Neuronal stem cell (in vitro differentiated cells): Measurements from ENCODE around the gene SSB.

Experiments
- DNase-seq: peaks from one replicate; pipeline ENCODE4 v3.0.0-alpha.2; 2013; ENCODE audit warnings: low spot score
- H2AFZ ChIP-seq: one replicate; pipeline ENCODE4 v1.6.1; 2013; ENCODE audit warnings: mild to moderate bottlenecking, low read length, inconsistent platforms
- H2AK5ac ChIP-seq: 2 replicates; pipeline ENCODE4 v1.6.1; 2013; ENCODE audit warnings: low read depth, mild to moderate bottlenecking, inconsistent platforms, low read length, moderate library complexity, mixed read lengths
- H2BK120ac ChIP-seq: 2 replicates; pipeline ENCODE4 v1.6.1; 2013; ENCODE audit warnings: low read depth, mild to moderate bottlenecking, inconsistent platforms, low read length, moderate library complexity, mixed read lengths
- H2BK12ac ChIP-seq: one replicate; pipeline ENCODE4 v1.6.1; 2013; ENCODE audit warnings: low read length, inconsistent platforms
- H2BK15ac ChIP-seq: 2 replicates; pipeline ENCODE4 v1.6.1; 2013; ENCODE audit warnings: mild to moderate bottlenecking, low read length, inconsistent platforms, mixed read lengths
- H2BK5ac ChIP-seq: one replicate; pipeline ENCODE4 v1.6.1; 2013; ENCODE audit warnings: inconsistent platforms, mild to moderate bottlenecking, low read length, moderate library complexity
- H3K14ac ChIP-seq: one replicate; pipeline ENCODE4 v1.6.1; 2013; ENCODE audit warnings: low read length, inconsistent platforms
- H3K18ac ChIP-seq: 2 replicates; pipeline ENCODE4 v1.6.1; 2013; ENCODE audit warnings: low read length, inconsistent platforms
- H3K23ac ChIP-seq: 2 replicates; pipeline ENCODE4 v1.6.1; 2013; ENCODE audit warnings: low read depth, mild to moderate bottlenecking, mixed read lengths, low read length, inconsistent platforms; ENCODE audit not compliant: poor library complexity
- H3K27ac ChIP-seq: replicated peaks from 3 replicates; pipeline ENCODE4 v1.5.1; 2013; ENCODE audit warnings: low read length, inconsistent platforms
- H3K27me3 ChIP-seq, 3 experiments: 2 replicates each; pipeline ENCODE4 v1.6.1; 2013; ENCODE audit warnings: low read length in 3 of 3, mild to moderate bottlenecking in 2 of 3, inconsistent platforms in 1 of 3, low read depth in 1 of 3, mixed read lengths in 1 of 3, moderate library complexity in 1 of 3; ENCODE audit not compliant: control insufficient read depth in 3 of 3, insufficient read depth in 3 of 3
- H3K36me3 ChIP-seq, 2 donors: replicated peaks in 1 of 2; 2 replicates each; pipeline ENCODE4 v1.6.1; 2013; ENCODE audit warnings: low read length in 2 of 2; ENCODE audit not compliant: control insufficient read depth in 2 of 2, insufficient read depth in 2 of 2
- H3K4ac ChIP-seq: 2 replicates; pipeline ENCODE4 v1.6.1; 2013; ENCODE audit warnings: inconsistent platforms, mild to moderate bottlenecking, low read length, moderate library complexity
- H3K4me1 ChIP-seq, 2 donors: 1 replicate in 1 of 2; 2 replicates in 1 of 2; pipeline ENCODE4 v1.6.1; 2013; ENCODE audit warnings: low read length in 2 of 2, low read depth in 1 of 2; ENCODE audit not compliant: control insufficient read depth in 2 of 2, insufficient read depth in 1 of 2
- H3K4me2 ChIP-seq: one replicate; pipeline ENCODE4 v1.6.1; 2013; ENCODE audit warnings: mild to moderate bottlenecking, low read length, inconsistent platforms; ENCODE audit not compliant: insufficient read depth, poor library complexity, severe bottlenecking
- H3K4me3 ChIP-seq, 2 donors: 2 replicates each; pipeline ENCODE4 v1.5.1; 2013; ENCODE audit warnings: low read length in 2 of 2, mild to moderate bottlenecking in 2 of 2, inconsistent platforms in 1 of 2, moderate library complexity in 1 of 2
- H3K79me1 ChIP-seq: one replicate; pipeline ENCODE4 v1.6.1; 2013; ENCODE audit warnings: low read depth, mild to moderate bottlenecking, inconsistent platforms, low read length, moderate library complexity
- H3K9ac ChIP-seq: one replicate; pipeline ENCODE4 v1.6.1; 2013; ENCODE audit warnings: mild to moderate bottlenecking, low read depth, low read length, inconsistent platforms; ENCODE audit not compliant: poor library complexity
- H3K9me3 ChIP-seq, 2 donors: replicated peaks in 1 of 2; 2 replicates each; pipeline versions ENCODE3 to v1.6.1; 2013; ENCODE audit warnings: low read length in 2 of 2, mild to moderate bottlenecking in 2 of 2, inconsistent platforms in 1 of 2, low read depth in 1 of 2, mixed read lengths in 1 of 2, moderate library complexity in 1 of 2; ENCODE audit not compliant: control insufficient read depth in 2 of 2, insufficient read depth in 1 of 2
- H4K8ac ChIP-seq: one replicate; pipeline ENCODE4 v1.6.1; 2013; ENCODE audit warnings: low read depth, mild to moderate bottlenecking, inconsistent platforms, low read length, moderate library complexity
- H4K91ac ChIP-seq: one replicate; pipeline ENCODE4 v1.6.1; 2013; ENCODE audit warnings: low read length, low read depth, mild to moderate bottlenecking, inconsistent platforms; ENCODE audit not compliant: poor library complexity
- whole genome bisulfite sequencing, 2 donors: extraction: QIAGEN DNeasy Blood & Tissue Kit; methylation state at CpG; one replicate each; pipeline ENCODE4 v1.1.7; 2013; ENCODE audit warnings: missing lambda C conversion rate in 2 of 2, mixed read lengths in 1 of 2; ENCODE audit not compliant: insufficient read length in 2 of 2, insufficient replicate concordance in 1 of 2; ENCODE audit errors: extremely low coverage in 2 of 2; 5-methylcytosine and 5-hydroxymethylcytosine counted together

Gene SSB

DNA sequence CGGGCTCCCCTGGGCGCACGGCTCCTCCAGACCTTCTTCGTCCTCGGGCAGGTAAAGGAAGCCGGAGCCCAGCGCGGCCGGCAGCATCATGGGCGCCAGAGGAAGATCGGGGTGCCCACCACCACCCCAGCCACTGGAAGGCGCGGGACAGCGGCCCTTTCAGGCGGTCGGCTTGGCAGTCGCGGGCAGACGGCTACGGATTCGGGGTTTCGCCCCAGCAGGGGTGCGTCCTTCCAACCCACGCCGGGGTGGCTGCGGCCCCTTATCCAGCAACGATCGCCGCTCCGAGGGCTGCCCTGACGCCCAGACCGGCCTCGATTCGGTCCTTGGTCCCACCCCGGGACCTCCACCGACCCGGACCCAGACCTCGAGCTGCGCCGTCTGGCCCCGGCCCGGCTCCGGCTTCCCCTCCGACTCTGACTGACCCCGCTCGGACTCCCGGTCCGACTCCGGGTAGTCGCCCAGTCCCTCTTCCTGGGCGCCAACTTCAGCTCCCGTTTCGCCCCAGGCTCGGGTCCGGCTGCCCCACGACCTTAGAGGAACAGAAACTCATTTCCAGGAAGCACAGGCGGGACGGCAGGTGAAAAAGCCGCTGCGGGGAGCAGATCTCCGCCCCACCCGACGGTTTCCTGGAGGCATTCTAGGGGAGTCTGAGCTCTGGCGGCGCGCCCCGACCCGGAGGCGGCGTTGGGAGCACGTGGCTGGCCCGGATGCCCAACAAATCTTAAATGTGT, 30.2 kb upstream of the SSB start:
- Histone ChIP-seq H4K91ac (no peak overlapping the region), H3K27me3 (no peaks in the 10 kb centered on the region), H2BK12ac (no peak overlapping the region), H4K8ac (no peak overlapping the region), H2AFZ (no peak overlapping the region), H3K14ac (no peak overlapping the region), H3K18ac (no peak overlapping the region), H3K9ac (no peak overlapping the region), H3K4ac (no peak overlapping the region), H3K4me2 (no peak overlapping the region), H2BK5ac (no peak overlapping the region), H2BK15ac (no peak overlapping the region), H3K27ac (no peak overlapping the region), H3K9me3 (peaks cover 2 to 4% of the 10 kb centered on the region in 2 donors), H3K36me3 (peaks cover 0 to 42% of the 10 kb centered on the region in 2 donors), H3K23ac (no peak overlapping the region), H3K79me1 (no peaks in the 10 kb centered on the region), H2BK120ac (no peak overlapping the region), H2AK5ac (no peak overlapping the region), H3K4me3 (no peak overlapping the region), H3K4me1 (no peaks in the 10 kb centered on the region)
- DNase-seq: no peak
- no CpG with 5 or more reads among the region's 72 CpGs for WGBS, 2 donors

DNA sequence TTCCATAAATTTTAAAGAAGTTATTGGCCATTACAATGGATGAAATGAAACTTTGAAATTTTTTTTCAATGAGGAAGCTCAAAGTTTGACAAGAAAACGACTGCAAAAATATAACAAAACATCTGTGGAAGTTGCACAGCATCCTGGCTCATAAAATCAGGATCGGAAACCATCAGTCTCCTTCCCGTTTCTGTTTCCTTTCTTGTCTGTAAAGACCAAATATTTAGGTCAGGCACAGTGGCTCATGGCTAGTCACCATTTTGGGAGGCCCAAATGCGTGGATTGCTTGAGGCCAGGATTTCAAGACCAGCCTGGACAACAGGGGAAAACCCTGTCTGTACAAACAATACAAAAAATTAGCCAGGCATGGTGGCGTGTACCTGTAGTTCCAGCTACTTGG, 27.6 kb upstream of the SSB start:
- H3K79me1 ChIP-seq: no peaks in the 10 kb centered on the region
- no peak overlapping the region for H3K18ac ChIP-seq
- H2AFZ ChIP-seq: no peak overlapping the region
- no peak overlapping the region for H3K4me2 ChIP-seq
- no peak overlapping the region for H2BK15ac ChIP-seq
- H4K91ac ChIP-seq: no peak overlapping the region
- WGBS, 2 donors: no CpG with 5 or more reads among the region's 5 CpGs
- no peak overlapping the region for H2BK120ac ChIP-seq
- no peaks in the 10 kb centered on the region for H3K27me3 ChIP-seq
- no peak overlapping the region for H3K27ac ChIP-seq
- H3K4me1 ChIP-seq: peaks cover 0 to 2% of the 10 kb centered on the region in 2 donors
- H2BK12ac ChIP-seq: no peak overlapping the region
- H3K4me3 ChIP-seq: no peak overlapping the region
- H2BK5ac ChIP-seq: no peak overlapping the region
- H3K4ac ChIP-seq: no peak overlapping the region
- no peak for DNase-seq
- H3K14ac ChIP-seq: no peak overlapping the region
- no peak overlapping the region for H3K23ac ChIP-seq
- peaks cover 0 to 29% of the 10 kb centered on the region in 2 donors for H3K36me3 ChIP-seq
- H3K9me3 ChIP-seq: peaks cover 2 to 4% of the 10 kb centered on the region in 2 donors
- H2AK5ac ChIP-seq: no peak overlapping the region
- no peak overlapping the region for H3K9ac ChIP-seq
- H4K8ac ChIP-seq: no peak overlapping the region

DNA sequence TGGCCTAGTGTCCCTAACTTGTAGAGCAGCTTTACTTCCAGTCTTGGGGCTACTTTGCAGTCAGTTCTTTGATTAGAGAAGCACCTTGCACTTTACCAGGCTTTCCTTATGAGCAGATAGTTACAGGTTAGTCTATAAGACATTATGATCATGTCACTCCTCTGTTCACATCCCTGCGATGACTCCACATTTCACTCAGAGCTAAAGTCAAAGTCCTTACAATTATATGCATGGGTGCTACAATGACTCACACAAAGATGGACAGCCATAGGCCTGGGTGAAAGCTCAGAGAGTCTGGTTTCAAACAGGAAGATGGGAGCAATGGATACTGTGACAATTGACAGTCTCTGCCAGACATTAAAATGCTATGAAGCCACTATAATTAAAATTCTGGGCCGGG, 27.1 kb upstream of the SSB start:
- Histone ChIP-seq H3K23ac (no peak overlapping the region), H3K4ac (no peak overlapping the region), H2BK15ac (no peak overlapping the region), H2BK12ac (no peak overlapping the region), H3K79me1 (no peaks in the 10 kb centered on the region), H3K14ac (no peak overlapping the region), H4K91ac (no peak overlapping the region), H2BK120ac (no peak overlapping the region), H2AFZ (no peak overlapping the region), H3K9me3 (peaks cover 2 to 4% of the 10 kb centered on the region in 2 donors), H4K8ac (no peak overlapping the region), H3K4me1 (peaks cover 0 to 2% of the 10 kb centered on the region in 2 donors), H3K9ac (no peak overlapping the region), H3K36me3 (peaks cover 0 to 29% of the 10 kb centered on the region in 2 donors), H3K27ac (no peak overlapping the region), H3K4me3 (no peak overlapping the region), H3K18ac (no peak overlapping the region), H2BK5ac (no peak overlapping the region), H3K4me2 (no peak overlapping the region), H3K27me3 (no peaks in the 10 kb centered on the region), H2AK5ac (no peak overlapping the region)
- no peak for DNase-seq
- WGBS, 2 donors: no CpG with 5 or more reads among the region's 2 CpGs

DNA sequence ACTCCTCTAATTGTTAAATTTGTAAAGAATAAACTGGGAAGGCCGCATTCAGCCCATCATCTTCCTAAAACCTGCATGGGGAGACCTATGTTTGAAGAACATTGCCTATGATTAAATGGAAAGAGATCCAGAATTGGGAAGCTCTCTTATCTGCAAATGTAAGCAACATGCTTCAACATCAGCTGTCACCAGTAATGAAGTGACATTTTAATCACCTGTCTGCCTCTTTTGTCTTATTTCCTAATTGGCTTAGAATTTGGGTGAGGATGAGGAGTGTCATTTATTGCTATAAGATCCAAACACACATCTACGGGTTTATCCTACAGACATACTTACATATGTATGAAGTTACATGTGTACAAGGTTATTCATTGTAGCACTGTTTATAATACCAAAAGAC, 26.0 kb upstream of the SSB start:
- no CpG with 5 or more reads among the region's 2 CpGs for WGBS, 2 donors

More for the DNA sequence above, 26.0 kb upstream of the SSB start:
- Histone ChIP-seq H2BK5ac (no peak overlapping the region), H3K14ac (no peak overlapping the region), H4K91ac (no peak overlapping the region), H3K9ac (no peak overlapping the region), H2AK5ac (no peak overlapping the region), H3K4me2 (no peak overlapping the region), H3K23ac (no peak overlapping the region), H3K4ac (no peak overlapping the region), H3K27me3 (no peaks in the 10 kb centered on the region), H2AFZ (no peak overlapping the region), H4K8ac (no peak overlapping the region), H3K18ac (no peak overlapping the region), H3K79me1 (no peaks in the 10 kb centered on the region), H2BK120ac (no peak overlapping the region), H2BK15ac (no peak overlapping the region), H3K4me1 (peaks cover 0 to 2% of the 10 kb centered on the region in 2 donors), H2BK12ac (no peak overlapping the region), H3K9me3 (peaks cover 2 to 4% of the 10 kb centered on the region in 2 donors), H3K36me3 (peaks cover 0 to 22% of the 10 kb centered on the region in 2 donors), H3K4me3 (no peak overlapping the region), H3K27ac (no peak overlapping the region)
- DNase-seq: no peak
